ES-I3 (cell line): ENCODE data around the gene CYB5R2.

Source experiments
- H3K36me3 ChIP-seq: 2 replicates; pipeline ENCODE4 v1.6.1; 2013; ENCODE audit warnings: mild to moderate bottlenecking, low read length, control low read depth, moderate library complexity; ENCODE audit not compliant: insufficient read depth
- H3K4me1 ChIP-seq: 2 replicates; pipeline ENCODE4 v1.6.1; 2013; ENCODE audit warnings: mild to moderate bottlenecking, control low read depth, low read length; ENCODE audit not compliant: insufficient read depth
- H3K9ac ChIP-seq: 2 replicates; pipeline ENCODE4 v1.6.1; 2013; ENCODE audit warnings: low read depth, mild to moderate bottlenecking, low read length, moderate library complexity
- H3K9me3 ChIP-seq: 2 replicates; pipeline ENCODE4 v1.6.1; 2013; ENCODE audit warnings: mild to moderate bottlenecking, low read length, moderate library complexity; ENCODE audit not compliant: control insufficient read depth, insufficient read depth

The CYB5R2 gene

DNA sequence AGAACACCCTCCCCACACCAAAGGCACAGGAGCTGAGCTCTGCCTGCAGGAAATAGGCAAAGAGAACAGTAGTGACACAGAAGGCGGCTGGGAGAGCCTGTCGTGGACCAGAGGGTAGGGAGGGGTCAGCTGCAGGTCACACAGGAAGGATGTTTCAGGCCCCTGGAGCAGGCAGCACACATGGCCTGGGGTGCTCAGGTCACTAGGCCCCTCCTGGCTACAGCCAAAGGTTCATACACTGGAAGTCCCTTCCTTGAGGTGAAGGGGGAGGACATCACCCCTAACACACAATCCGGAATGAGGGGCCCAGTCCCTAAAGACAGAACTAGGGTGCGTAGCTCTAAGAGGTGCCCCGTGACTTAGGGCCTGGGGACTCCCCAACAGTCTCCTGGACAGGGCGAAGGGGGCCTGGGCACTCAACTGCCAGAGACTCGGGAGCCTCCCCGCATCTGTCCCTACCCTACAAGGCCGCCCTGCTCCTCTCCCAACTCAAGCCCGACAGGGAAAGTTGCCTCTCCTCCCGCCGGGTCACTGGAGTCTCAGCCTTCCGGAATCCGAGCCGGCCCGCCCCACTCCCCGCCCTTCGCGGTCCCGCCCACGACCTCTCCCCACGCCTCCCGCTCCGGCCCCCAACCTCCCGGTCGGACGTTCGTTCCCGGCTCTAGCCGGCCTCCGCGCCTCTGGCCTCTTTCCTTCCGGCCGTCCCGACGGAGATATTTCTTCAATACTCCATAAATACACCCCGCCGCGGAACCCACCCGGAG is at the start of gene CYB5R2:
Gene CYB5R2, minus strand, starts transcription at position 541 of the 764 bp plus-strand sequence. CDS start 675 bp downstream, outside the sequence.
- Histone ChIP-seq H3K4me1 (peaks cover 9% of the 10 kb centered on the region; the same call in 1 of the 2 replicates), H3K36me3 (peaks cover 4% of the 10 kb centered on the region), H3K9ac (peak within 1 kb of the TSS; percentile 64), H3K9me3 (no peaks in the 10 kb centered on the region)

DNA sequence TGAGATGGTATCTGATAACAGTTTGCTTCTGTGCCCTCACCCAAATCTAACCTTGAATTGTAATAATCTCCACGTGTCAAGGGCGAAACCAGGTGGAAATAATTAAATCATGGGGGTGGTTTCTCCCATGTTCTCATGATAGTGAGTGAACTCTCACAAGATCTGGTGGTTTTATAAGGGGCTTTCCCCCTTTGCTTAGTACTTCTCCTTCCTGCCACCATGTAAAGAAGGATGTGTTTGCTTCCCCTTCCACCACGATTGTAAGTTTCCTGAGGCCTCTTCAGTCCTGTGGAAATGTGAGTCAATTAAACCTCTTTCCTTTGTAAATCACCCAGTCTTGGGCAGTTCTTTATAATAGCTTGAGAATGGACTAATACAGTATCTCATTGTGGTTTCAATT is 41.5 kb upstream of the CYB5R2 start:
- H3K4me1 ChIP-seq = no peaks in the 10 kb centered on the region
- H3K9me3 ChIP-seq = no peaks in the 10 kb centered on the region
- H3K9ac ChIP-seq = no peak overlapping the region
- H3K36me3 ChIP-seq = no peaks in the 10 kb centered on the region

DNA sequence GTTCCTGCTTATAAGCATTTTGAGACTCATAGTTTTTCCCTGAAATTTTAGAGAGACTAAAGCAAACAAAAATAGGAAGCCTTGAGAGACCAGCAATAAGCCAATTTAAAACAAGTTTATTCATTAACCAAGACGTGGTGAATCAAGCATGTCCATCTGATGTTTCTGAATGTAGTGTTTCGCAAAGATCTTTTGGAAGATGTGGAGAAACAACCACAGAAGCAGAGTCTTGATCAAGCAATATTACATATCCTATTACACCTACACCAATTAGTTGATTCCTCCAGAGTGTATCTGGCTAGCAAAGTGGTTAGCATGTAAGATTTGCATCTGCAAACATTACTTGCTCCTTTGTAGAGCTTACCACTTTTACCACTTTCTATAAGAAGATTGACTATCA is 33.1 kb upstream of the CYB5R2 start, which contains the start of gene OVCH2:
Gene OVCH2, minus strand, starts transcription at position 101 of the 400 bp plus-strand sequence. Its CDS starts 83 bp downstream, at position 18.
- no peaks in the 10 kb centered on the region for H3K4me1 ChIP-seq
- H3K9ac ChIP-seq = no peak within 1 kb of the TSS
- H3K36me3 ChIP-seq = no peaks in the 10 kb centered on the region
- H3K9me3 ChIP-seq = no peaks in the 10 kb centered on the region

DNA sequence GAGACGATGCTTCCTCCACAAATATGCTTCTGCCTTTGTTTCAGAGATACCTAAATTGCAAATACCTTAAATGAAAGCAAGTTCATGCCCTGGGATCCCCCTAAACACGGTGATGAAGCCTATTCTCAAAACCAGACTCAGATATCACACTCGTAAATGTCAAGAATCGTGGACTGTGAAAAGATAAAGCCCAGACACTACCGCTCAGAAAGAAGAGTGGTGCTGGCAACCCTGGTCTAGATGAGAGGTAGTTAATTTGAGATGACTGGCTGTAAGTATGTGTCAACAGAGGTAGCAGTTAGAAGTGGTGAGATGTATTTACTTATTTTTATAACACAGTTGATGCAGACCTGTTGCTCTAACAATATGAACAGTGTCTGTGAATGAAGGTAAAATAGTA is 30.4 kb upstream of the CYB5R2 start:
- no peaks in the 10 kb centered on the region for H3K9me3 ChIP-seq
- no peaks in the 10 kb centered on the region for H3K4me1 ChIP-seq
- no peaks in the 10 kb centered on the region for H3K36me3 ChIP-seq
- H3K9ac ChIP-seq = no peak overlapping the region

DNA sequence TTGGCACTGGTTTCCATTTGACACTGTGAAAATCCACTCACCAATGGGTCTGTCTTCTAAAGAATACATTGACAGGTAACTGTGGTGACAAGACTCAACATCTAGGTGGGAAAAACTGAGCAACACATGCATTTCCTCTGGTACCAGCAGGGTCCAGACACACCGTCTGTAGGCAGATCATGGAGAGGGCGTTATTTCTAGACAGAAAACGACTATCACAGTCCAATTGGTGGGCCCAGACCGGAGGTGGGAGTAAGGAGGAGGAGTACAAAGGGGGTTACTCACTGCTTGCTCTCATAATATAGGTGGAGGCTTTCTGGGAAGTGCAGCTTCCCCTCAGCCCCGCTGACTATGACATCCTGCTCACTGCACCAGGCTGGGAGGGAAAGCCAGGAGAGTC is 23.1 kb upstream of the CYB5R2 start:
- Histone ChIP-seq H3K9me3 (no peaks in the 10 kb centered on the region), H3K9ac (no peak overlapping the region), H3K4me1 (0 out of 2 replicates have a peak, but pooled peaks cover 3% of the 10 kb centered on the region), H3K36me3 (0 out of 2 replicates have a peak, but pooled peaks cover 4% of the 10 kb centered on the region)

DNA sequence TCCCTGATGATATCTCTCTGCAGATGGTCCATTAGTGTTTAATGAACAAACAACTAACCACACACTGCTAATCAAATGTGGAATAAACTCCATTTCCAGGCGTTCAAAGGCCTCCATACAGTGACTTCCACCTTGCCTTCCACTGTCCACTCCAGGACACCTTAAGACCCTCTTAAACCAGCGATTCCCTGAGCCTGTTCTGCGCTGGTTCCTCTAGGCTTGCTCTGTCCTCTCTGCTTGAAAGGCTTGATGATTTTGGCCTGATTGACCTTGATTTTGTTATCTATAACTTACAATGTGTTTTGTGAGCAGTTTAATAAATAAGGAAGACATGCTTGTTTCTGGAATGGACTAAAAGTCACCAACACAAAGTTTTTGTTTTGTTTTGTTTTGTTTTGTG is 20.9 kb upstream of the CYB5R2 start:
- no peak overlapping the region; the same call in 1 of the 2 replicates for H3K9ac ChIP-seq
- 0 out of 2 replicates have a peak, but pooled peaks cover 3% of the 10 kb centered on the region for H3K4me1 ChIP-seq
- H3K9me3 ChIP-seq = no peaks in the 10 kb centered on the region
- 0 out of 2 replicates have a peak, but pooled peaks cover 4% of the 10 kb centered on the region for H3K36me3 ChIP-seq

DNA sequence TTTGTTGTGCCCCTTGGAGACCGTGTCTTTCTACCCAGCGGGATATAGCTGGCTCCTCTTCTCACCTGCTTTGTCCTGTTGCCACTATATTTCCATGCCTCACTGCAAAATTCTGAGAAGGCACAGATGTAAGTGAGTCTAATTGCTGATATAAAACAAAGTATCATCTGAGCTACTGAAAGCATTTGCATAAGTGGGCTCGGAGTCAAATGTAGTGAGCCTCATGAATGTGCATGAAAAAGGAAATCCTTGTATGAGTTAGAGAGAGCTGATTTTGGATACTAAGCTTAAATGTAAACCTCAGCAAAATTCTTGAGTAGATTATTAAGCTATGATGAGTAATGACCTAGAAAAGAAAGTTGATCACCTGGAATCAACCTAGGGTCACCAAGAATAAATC is 19.1 kb upstream of the CYB5R2 start:
- Histone ChIP-seq H3K36me3 (0 out of 2 replicates have a peak, but pooled peaks cover 4% of the 10 kb centered on the region), H3K9ac (no peak overlapping the region), H3K4me1 (peaks cover 10% of the 10 kb centered on the region), H3K9me3 (no peaks in the 10 kb centered on the region)

DNA sequence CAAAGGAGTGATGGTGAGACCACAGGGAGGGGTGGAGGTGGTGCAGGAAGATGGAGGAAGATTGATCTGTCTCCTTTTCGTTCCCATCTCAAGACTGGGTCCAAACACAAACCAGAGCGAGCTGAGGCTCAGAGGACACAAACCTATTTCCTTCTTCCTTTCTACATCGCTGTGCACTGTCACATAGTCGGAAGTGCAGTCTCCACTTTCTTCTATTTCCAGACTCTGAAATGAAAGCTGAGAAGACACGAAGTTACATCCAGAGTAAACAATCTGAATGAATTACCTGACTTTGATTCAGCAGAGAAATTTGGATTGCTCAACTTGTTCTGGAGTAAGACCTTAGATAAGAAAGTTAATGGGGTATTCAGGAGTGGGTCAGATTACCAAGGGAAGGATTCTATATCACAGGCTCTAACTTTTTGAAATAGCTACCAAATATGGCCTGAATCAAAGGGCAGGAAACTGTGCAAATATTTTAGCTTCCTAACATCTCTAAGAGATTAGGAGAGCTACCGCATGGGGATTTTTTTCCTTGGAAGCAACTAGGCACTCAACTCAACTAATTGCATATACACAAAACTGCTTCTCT is 18.6 kb upstream of the CYB5R2 start:
- H3K4me1 ChIP-seq = peaks cover 12% of the 10 kb centered on the region

DNA sequence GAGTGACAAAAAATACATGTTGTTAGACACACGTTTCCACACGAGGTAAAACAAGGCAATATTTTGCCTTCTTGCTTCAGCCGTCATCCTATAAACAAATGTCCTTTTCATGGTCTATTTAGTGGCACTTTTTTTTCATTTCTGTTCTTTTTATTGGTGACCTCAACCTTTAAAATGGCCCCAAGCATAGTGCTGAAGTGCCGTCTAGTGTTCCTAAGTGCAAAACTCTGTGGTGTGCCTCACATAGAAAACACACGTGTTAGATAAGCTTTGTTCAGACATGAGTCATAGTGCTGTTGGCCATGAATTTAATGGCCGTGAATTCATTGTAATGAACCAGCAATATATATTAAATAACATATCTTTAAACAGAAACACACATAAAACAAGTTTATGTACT is 17.3 kb upstream of the CYB5R2 start:
- Histone ChIP-seq H3K9me3 (no peaks in the 10 kb centered on the region), H3K4me1 (peaks cover 12% of the 10 kb centered on the region), H3K36me3 (0 out of 2 replicates have a peak, but pooled peaks cover 4% of the 10 kb centered on the region), H3K9ac (no peak overlapping the region)

More for the DNA sequence above, 18.6 kb upstream of the CYB5R2 start:
- Histone ChIP-seq H3K9me3 (no peaks in the 10 kb centered on the region), H3K36me3 (0 out of 2 replicates have a peak, but pooled peaks cover 4% of the 10 kb centered on the region), H3K9ac (no peak overlapping the region)

DNA sequence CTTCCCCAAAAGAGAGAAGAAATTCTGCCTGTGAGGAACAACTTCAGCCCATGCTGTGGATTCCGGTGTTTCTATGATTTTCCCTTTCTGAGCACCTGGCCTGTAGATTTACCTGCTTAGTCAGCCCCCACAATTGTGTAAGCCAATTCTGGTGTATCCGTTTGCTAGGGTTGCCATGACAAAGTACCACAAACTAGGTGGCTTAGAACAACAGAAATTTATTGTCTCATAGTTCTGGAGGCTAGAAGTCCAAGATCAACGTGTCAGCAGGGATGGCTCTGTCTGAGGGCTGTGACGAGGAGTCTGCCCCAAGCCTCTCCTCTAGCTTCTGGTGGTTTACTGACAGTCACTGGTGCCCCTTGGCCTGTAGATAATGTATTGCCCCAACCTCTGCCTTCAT is 15.9 kb upstream of the CYB5R2 start:
- no peaks in the 10 kb centered on the region for H3K9me3 ChIP-seq
- H3K9ac ChIP-seq = no peak overlapping the region
- peaks cover 9% of the 10 kb centered on the region for H3K4me1 ChIP-seq
- 0 out of 2 replicates have a peak, but pooled peaks cover 4% of the 10 kb centered on the region for H3K36me3 ChIP-seq

DNA sequence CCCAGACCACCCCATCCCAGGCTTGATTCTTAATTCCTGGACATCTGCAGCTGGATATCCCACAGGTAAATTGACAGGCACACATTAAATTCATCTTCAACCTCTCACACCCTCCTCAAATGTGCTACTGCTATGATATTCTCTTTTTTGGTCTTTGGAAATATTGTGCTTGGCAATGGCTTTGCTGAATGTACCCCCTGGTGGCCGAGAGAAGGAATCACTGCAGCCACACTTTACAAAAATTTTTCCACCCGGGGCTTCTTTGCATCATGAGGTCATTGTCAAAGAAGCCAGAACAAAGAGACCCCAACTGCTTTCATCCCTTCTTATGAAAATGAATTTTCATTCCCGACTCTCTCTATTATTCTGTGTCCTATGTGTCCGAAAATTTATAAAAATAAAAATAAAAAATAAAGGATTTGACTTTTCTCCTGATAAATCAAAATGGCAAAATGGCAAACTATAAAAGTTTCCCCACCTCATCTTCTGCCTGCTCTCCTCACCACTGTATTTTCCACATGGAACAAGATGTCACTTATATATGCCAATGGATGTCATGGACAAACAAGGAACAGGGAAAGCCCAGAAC is 15.0 kb upstream of the CYB5R2 start:
- no peaks in the 10 kb centered on the region for H3K9me3 ChIP-seq
- H3K36me3 ChIP-seq = 0 out of 2 replicates have a peak, but pooled peaks cover 4% of the 10 kb centered on the region
- H3K9ac ChIP-seq = no peak overlapping the region
- peaks cover 9% of the 10 kb centered on the region for H3K4me1 ChIP-seq

DNA sequence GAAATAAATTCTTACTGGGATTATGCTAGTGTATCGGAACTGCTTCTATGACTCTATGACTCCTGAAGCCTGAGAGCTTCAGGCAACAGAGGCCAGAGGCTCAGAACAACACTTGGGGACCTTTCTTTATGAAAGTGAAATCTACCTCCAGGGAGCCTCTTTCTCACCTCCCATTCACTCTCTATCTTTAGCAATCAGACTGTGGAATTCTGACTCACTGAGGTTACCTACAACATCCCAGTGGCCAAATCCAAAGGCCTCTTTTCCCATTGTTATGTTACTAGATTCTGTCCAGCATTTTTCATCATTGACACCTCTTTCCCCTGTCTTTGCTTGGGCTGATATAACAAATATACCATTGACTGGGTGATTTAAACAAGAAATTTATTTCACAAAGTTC is 14.1 kb upstream of the CYB5R2 start:
- Histone ChIP-seq H3K4me1 (peaks cover 9% of the 10 kb centered on the region), H3K9me3 (no peaks in the 10 kb centered on the region), H3K9ac (no peak overlapping the region), H3K36me3 (no peaks in the 10 kb centered on the region)

DNA sequence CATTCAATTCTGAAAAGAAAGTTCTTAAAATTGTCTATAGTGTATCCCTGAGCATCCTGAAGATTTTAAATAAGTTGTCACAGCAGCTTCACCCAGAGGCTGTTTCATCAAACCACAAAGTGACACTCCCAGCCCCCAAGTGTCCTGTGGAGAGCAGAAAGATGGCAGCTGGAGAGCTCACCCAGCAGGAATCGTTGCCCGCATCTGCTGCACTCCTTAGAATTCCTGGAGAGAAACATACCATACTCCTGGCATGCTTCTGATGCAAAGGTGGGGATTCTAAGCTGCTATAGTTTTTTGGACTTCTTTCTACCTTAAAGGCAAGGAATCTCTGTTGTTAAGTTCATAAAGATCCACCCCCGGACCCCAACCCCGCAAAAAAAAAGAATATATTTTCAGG is 13.5 kb upstream of the CYB5R2 start:
- no peaks in the 10 kb centered on the region for H3K36me3 ChIP-seq
- no peaks in the 10 kb centered on the region for H3K9me3 ChIP-seq
- peaks cover 9% of the 10 kb centered on the region for H3K4me1 ChIP-seq
- no peak overlapping the region for H3K9ac ChIP-seq

DNA sequence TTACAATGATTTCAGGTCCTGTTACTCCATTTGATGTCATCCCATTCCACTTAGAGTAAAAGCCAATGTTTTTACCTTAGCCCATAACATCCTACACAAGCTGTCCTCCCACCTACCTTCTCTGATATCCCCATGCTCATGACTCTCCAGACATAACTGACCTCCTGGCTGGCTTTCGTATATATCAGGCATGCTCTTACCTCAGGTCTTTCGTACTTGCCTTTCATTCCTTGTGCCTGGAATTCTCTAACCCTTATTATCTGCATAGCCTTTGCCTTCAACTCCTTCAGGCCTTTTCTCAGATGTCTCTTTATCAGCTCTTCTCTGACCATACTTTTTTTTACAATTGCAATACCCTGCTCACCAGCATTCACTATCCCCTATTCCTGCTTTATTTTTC is 10.3 kb upstream of the CYB5R2 start:
- Histone ChIP-seq H3K9me3 (no peaks in the 10 kb centered on the region), H3K4me1 (peaks cover 13% of the 10 kb centered on the region), H3K36me3 (no peaks in the 10 kb centered on the region), H3K9ac (no peak overlapping the region)
